Measurements from ENCODE around the gene TOMM7.

- TF ChIP-seq POLR2A (IDR thresholded peaks at IDR 0.05), result no peak
- no peak for TF ChIP-seq EP300 (IDR thresholded peaks at IDR 0.05)
- no peak for TF ChIP-seq CTCF (IDR thresholded peaks at IDR 0.05)
These were observed 9.8 kb upstream of the TOMM7 start for GRCh38 chr7:22832401-22832800.

Measured in stomach (tissue), 4 donors.